ENCODE data around the gene YPEL2.

YPEL2 gene

GRCh38 chr17:59440757-59441463 lies 109.5 kb downstream of the YPEL2 start:
- Histone ChIP-seq H3K36me3 (ENCODE audit: low read length) (no peaks in the 10 kb centered on the region), H3K4me3 (ENCODE audit: insufficient read depth, low read length, poor library complexity, severe bottlenecking) (no peak overlapping the region), H2AFZ (ENCODE audit: low read depth, low read length, severe bottlenecking) (no peak overlapping the region), H3K9me2 (replicated peaks; ENCODE audit: insufficient read depth, low read length) (no peaks in the 10 kb centered on the region), H3K79me2 (ENCODE audit: insufficient read depth, low read length) (no peaks in the 10 kb centered on the region), H3F3A (ENCODE audit: insufficient read depth) (no peaks in the 10 kb centered on the region), H3K4me2 (ENCODE audit: low read depth, low read length, poor library complexity, severe bottlenecking) (no peak overlapping the region), H3K27ac (ENCODE audit: low read depth, low read length) (no peak overlapping the region), H3K27me3 (ENCODE audit: low read length) (no peaks in the 10 kb centered on the region), H3K9ac (ENCODE audit: low read length) (no peak overlapping the region), H4K20me1 (ENCODE audit: low read depth, low read length) (no peaks in the 10 kb centered on the region), H3K9me3 (ENCODE audit: insufficient read depth, low read length) (no peaks in the 10 kb centered on the region)
- TF ChIP-seq EZH2phosphoT487 (conservative IDR thresholded peaks at IDR 0.05; ENCODE audit: low read length) (no peak), CTCF (IDR thresholded peaks at IDR 0.05; ENCODE audit: insufficient read depth, low read length, poor library complexity, severe bottlenecking) (peak; percentile 68)

DNA sequence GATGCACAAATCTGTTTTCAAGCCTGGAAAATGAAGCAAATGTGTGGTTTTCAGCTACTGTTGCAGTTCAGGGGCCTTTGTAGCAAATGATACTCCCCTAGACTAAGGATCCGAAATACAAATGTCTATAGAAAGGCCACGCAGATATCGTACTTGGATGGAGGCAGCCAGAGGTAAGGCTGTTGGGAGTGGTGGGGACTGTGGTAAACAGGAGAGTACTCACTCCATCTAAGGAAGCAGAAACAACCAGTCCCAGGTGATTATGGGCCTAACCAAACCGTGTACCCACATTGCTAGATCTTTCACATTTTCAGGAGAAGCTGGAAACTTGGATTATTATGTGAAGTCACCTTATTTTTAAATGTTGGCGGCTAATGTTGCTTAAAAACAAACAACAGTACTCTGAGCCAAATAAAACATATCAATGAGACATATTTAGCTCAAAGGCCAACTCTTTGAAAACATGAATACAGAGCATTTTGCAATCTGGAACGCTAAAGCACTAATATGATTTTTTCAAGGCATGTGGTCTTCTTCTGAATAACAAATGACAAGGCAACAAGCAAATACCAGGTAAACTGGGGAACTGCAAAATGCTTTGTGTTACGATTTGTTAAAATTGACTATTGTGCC lies 110.1 kb downstream of the YPEL2 start:
- Histone ChIP-seq H3K79me2 (ENCODE audit: insufficient read depth, low read length) (no peaks in the 10 kb centered on the region), H3F3A (ENCODE audit: insufficient read depth) (no peaks in the 10 kb centered on the region), H3K36me3 (ENCODE audit: low read length) (no peaks in the 10 kb centered on the region), H2AFZ (ENCODE audit: low read depth, low read length, severe bottlenecking) (no peak overlapping the region), H3K9me2 (replicated peaks; ENCODE audit: insufficient read depth, low read length) (no peaks in the 10 kb centered on the region), H3K9ac (ENCODE audit: low read length) (no peak overlapping the region), H3K4me3 (ENCODE audit: insufficient read depth, low read length, poor library complexity, severe bottlenecking) (no peak overlapping the region), H3K4me2 (ENCODE audit: low read depth, low read length, poor library complexity, severe bottlenecking) (no peak overlapping the region), H4K20me1 (ENCODE audit: low read depth, low read length) (no peaks in the 10 kb centered on the region), H3K27me3 (ENCODE audit: low read length) (no peaks in the 10 kb centered on the region), H3K9me3 (ENCODE audit: insufficient read depth, low read length) (no peaks in the 10 kb centered on the region), H3K27ac (ENCODE audit: low read depth, low read length) (no peak overlapping the region)
- TF ChIP-seq CTCF (IDR thresholded peaks at IDR 0.05; ENCODE audit: insufficient read depth, low read length, poor library complexity, severe bottlenecking) (no peak), EZH2phosphoT487 (conservative IDR thresholded peaks at IDR 0.05; ENCODE audit: low read length) (no peak)

DNA sequence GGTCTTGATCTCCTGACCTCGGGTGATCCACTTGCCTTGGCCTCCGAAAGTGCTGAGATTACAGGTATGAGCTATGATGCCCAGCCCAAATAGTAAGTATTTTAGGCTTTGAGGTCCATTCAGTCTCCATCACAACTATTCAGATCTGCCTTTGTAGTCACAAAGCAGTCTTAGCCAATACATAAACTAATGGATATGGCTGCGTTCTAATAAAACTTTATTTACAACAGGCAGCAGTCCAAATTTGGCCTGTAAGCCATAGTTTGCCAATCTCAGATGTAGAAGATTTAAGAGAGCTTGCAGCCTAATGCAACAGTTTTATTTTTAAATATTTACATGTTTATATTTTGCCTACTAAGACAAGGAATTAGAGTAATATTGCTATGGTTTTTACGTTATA lies 111.7 kb downstream of the YPEL2 start:
- Histone ChIP-seq H3K9me2 (replicated peaks; ENCODE audit: insufficient read depth, low read length) (no peaks in the 10 kb centered on the region), H3K27ac (ENCODE audit: low read depth, low read length) (no peak overlapping the region), H2AFZ (ENCODE audit: low read depth, low read length, severe bottlenecking) (no peak overlapping the region), H3K9me3 (ENCODE audit: insufficient read depth, low read length) (no peaks in the 10 kb centered on the region), H3K27me3 (ENCODE audit: low read length) (no peaks in the 10 kb centered on the region), H3K79me2 (ENCODE audit: insufficient read depth, low read length) (no peaks in the 10 kb centered on the region), H3K4me2 (ENCODE audit: low read depth, low read length, poor library complexity, severe bottlenecking) (no peak overlapping the region), H3K4me3 (ENCODE audit: insufficient read depth, low read length, poor library complexity, severe bottlenecking) (no peak overlapping the region), H3K36me3 (ENCODE audit: low read length) (no peaks in the 10 kb centered on the region), H3F3A (ENCODE audit: insufficient read depth) (no peaks in the 10 kb centered on the region), H3K9ac (ENCODE audit: low read length) (no peak overlapping the region), H4K20me1 (ENCODE audit: low read depth, low read length) (no peaks in the 10 kb centered on the region)
- TF ChIP-seq CTCF (IDR thresholded peaks at IDR 0.05; ENCODE audit: insufficient read depth, low read length, poor library complexity, severe bottlenecking) (no peak), EZH2phosphoT487 (conservative IDR thresholded peaks at IDR 0.05; ENCODE audit: low read length) (no peak)

Measured in SU-DHL-6 (cell line).